ENCODE measurements around the gene CHCHD10.

Gene CHCHD10

GRCh38 chr22:23763954-23764353 is 3.8 kb downstream of the CHCHD10 start:
- H4K8ac ChIP-seq (ENCODE audit: low read depth, low read length) = no peak overlapping the region
- H2AK5ac ChIP-seq (ENCODE audit: low read depth, low read length) = peak overlapping the region; percentile 17
- no peaks in the 10 kb centered on the region for H3K9me3 ChIP-seq (replicated peaks in 1 of 2; ENCODE audit: control insufficient read depth in 2 of 2, insufficient read depth in 1 of 2, low read depth in 1 of 2, low read length in 2 of 2)
- H2BK12ac ChIP-seq (ENCODE audit: low read length) = no peak overlapping the region
- H3K27ac ChIP-seq (replicated peaks; ENCODE audit: low read length) = no peak overlapping the region
- no peak overlapping the region for H2BK5ac ChIP-seq (ENCODE audit: low read length)
- no peak overlapping the region for H3K23ac ChIP-seq (ENCODE audit: low read depth, low read length, poor library complexity)
- WGBS, 2 donors (ENCODE audit: extremely low coverage in 2 of 2, insufficient read length in 2 of 2, insufficient replicate concordance in 1 of 2) = no CpG with 5 or more reads among the region's 7 CpGs
- H4K91ac ChIP-seq (ENCODE audit: low read depth, low read length, poor library complexity) = no peak overlapping the region
- no peaks in the 10 kb centered on the region for H3K79me1 ChIP-seq (ENCODE audit: low read depth, low read length)
- H2AFZ ChIP-seq (ENCODE audit: low read length) = no peak overlapping the region
- DNase-seq (ENCODE audit: low spot score) = no peak
- H3K18ac ChIP-seq (ENCODE audit: low read length) = peak overlapping the region; percentile 22
- no peak overlapping the region for H3K4ac ChIP-seq (ENCODE audit: low read length)
- no peak overlapping the region for H2BK15ac ChIP-seq (ENCODE audit: low read length)
- H3K27me3 ChIP-seq (ENCODE audit: control insufficient read depth in 3 of 3, insufficient read depth in 3 of 3, low read depth in 1 of 3, low read length in 3 of 3) = peaks cover 0 to under 1% (median 0%) of the 10 kb centered on the region in 3 experiments
- no peak overlapping the region for H3K4me3 ChIP-seq (ENCODE audit: low read length in 2 of 2)
- H3K9ac ChIP-seq (ENCODE audit: low read depth, low read length, poor library complexity) = no peak overlapping the region
- H2BK120ac ChIP-seq (ENCODE audit: low read depth, low read length) = no peak overlapping the region
- H3K4me1 ChIP-seq (ENCODE audit: control insufficient read depth in 2 of 2, insufficient read depth in 1 of 2, low read depth in 1 of 2, low read length in 2 of 2) = peaks cover 13 to 22% of the 10 kb centered on the region in 2 donors
- H3K14ac ChIP-seq (ENCODE audit: low read length) = peak overlapping the region; percentile 21
- peaks cover 0 to 13% of the 10 kb centered on the region in 2 donors for H3K36me3 ChIP-seq (replicated peaks in 1 of 2; ENCODE audit: control insufficient read depth in 2 of 2, insufficient read depth in 2 of 2, low read length in 2 of 2)
- H3K4me2 ChIP-seq (ENCODE audit: insufficient read depth, low read length, poor library complexity, severe bottlenecking) = peak overlapping the region; percentile 19

- peaks cover 13 to 22% of the 10 kb centered on the region in 2 donors for H3K4me1 ChIP-seq (ENCODE audit: control insufficient read depth in 2 of 2, insufficient read depth in 1 of 2, low read depth in 1 of 2, low read length in 2 of 2)
- H3K4me3 ChIP-seq (ENCODE audit: low read length in 2 of 2) = no peak overlapping the region
- WGBS, 2 donors (ENCODE audit: extremely low coverage in 2 of 2, insufficient read length in 2 of 2, insufficient replicate concordance in 1 of 2) = no CpG with 5 or more reads among the region's 17 CpGs
- no peak overlapping the region for H3K9ac ChIP-seq (ENCODE audit: low read depth, low read length, poor library complexity)
- H2BK12ac ChIP-seq (ENCODE audit: low read length) = no peak overlapping the region
- no peaks in the 10 kb centered on the region for H3K9me3 ChIP-seq (replicated peaks in 1 of 2; ENCODE audit: control insufficient read depth in 2 of 2, insufficient read depth in 1 of 2, low read depth in 1 of 2, low read length in 2 of 2)
- no peak overlapping the region for H3K4ac ChIP-seq (ENCODE audit: low read length)
- DNase-seq (ENCODE audit: low spot score) = no peak
- H2BK5ac ChIP-seq (ENCODE audit: low read length) = no peak overlapping the region
- H3K4me2 ChIP-seq (ENCODE audit: insufficient read depth, low read length, poor library complexity, severe bottlenecking) = peak overlapping the region; percentile 19
- H3K23ac ChIP-seq (ENCODE audit: low read depth, low read length, poor library complexity) = no peak overlapping the region
- H2AFZ ChIP-seq (ENCODE audit: low read length) = no peak overlapping the region
- no peak overlapping the region for H4K8ac ChIP-seq (ENCODE audit: low read depth, low read length)
- no peak overlapping the region for H2BK120ac ChIP-seq (ENCODE audit: low read depth, low read length)
- no peaks in the 10 kb centered on the region for H3K79me1 ChIP-seq (ENCODE audit: low read depth, low read length)
- H4K91ac ChIP-seq (ENCODE audit: low read depth, low read length, poor library complexity) = no peak overlapping the region
- peak overlapping the region; percentile 44 for H3K18ac ChIP-seq (ENCODE audit: low read length)
- no peak overlapping the region for H3K14ac ChIP-seq (ENCODE audit: low read length)
- peak overlapping the region; percentile 28 for H2BK15ac ChIP-seq (ENCODE audit: low read length)
- no peaks in the 10 kb centered on the region for H3K27me3 ChIP-seq (ENCODE audit: control insufficient read depth in 3 of 3, insufficient read depth in 3 of 3, low read depth in 1 of 3, low read length in 3 of 3)
- H3K36me3 ChIP-seq (replicated peaks in 1 of 2; ENCODE audit: control insufficient read depth in 2 of 2, insufficient read depth in 2 of 2, low read length in 2 of 2) = peaks cover 0 to 13% of the 10 kb centered on the region in 2 donors
- peak overlapping the region; percentile 71 for H2AK5ac ChIP-seq (ENCODE audit: low read depth, low read length)
- H3K27ac ChIP-seq (replicated peaks; ENCODE audit: low read length) = no peak overlapping the region
Measured at GRCh38 chr22:23763579-23763945, 4.2 kb downstream of the CHCHD10 start.

GRCh38 chr22:23762842-23763578 is 4.8 kb downstream of the CHCHD10 start, which contains the start of gene C22orf15:
TSS of gene C22orf15 (plus strand) at chr22:23762990. CDS start at chr22:23763307, 317 bp downstream.
- H3K14ac ChIP-seq (ENCODE audit: low read length) = peak within 1 kb of the TSS; percentile 77
- no peak within 1 kb of the TSS for H3K9ac ChIP-seq (ENCODE audit: low read depth, low read length, poor library complexity)
- peak within 1 kb of the TSS; percentile 2 for H2BK5ac ChIP-seq (ENCODE audit: low read length)
- peak within 1 kb of the TSS; percentile 28 for H2BK15ac ChIP-seq (ENCODE audit: low read length)
- peaks cover 0 to 13% of the 10 kb centered on the region in 2 donors for H3K36me3 ChIP-seq (replicated peaks in 1 of 2; ENCODE audit: control insufficient read depth in 2 of 2, insufficient read depth in 2 of 2, low read length in 2 of 2)
- H3K4me1 ChIP-seq (ENCODE audit: control insufficient read depth in 2 of 2, insufficient read depth in 1 of 2, low read depth in 1 of 2, low read length in 2 of 2) = peaks cover 13 to 22% of the 10 kb centered on the region in 2 donors
- no peaks in the 10 kb centered on the region for H3K27me3 ChIP-seq (ENCODE audit: control insufficient read depth in 3 of 3, insufficient read depth in 3 of 3, low read depth in 1 of 3, low read length in 3 of 3)
- H3K79me1 ChIP-seq (ENCODE audit: low read depth, low read length) = no peaks in the 10 kb centered on the region
- WGBS, 2 donors (ENCODE audit: extremely low coverage in 2 of 2, insufficient read length in 2 of 2, insufficient replicate concordance in 1 of 2) = no CpG with 5 or more reads among the region's 23 CpGs
- H2BK12ac ChIP-seq (ENCODE audit: low read length) = peak within 1 kb of the TSS; percentile 53
- H4K8ac ChIP-seq (ENCODE audit: low read depth, low read length) = no peak within 1 kb of the TSS
- H3K4me2 ChIP-seq (ENCODE audit: insufficient read depth, low read length, poor library complexity, severe bottlenecking) = peak within 1 kb of the TSS; percentile 19
- H3K23ac ChIP-seq (ENCODE audit: low read depth, low read length, poor library complexity) = peak within 1 kb of the TSS; percentile 11
- H3K4me3 ChIP-seq (ENCODE audit: low read length in 2 of 2) = no peak within 1 kb of the TSS
- H3K27ac ChIP-seq (replicated peaks; ENCODE audit: low read length) = peak within 1 kb of the TSS; percentile 47
- no peaks in the 10 kb centered on the region for H3K9me3 ChIP-seq (replicated peaks in 1 of 2; ENCODE audit: control insufficient read depth in 2 of 2, insufficient read depth in 1 of 2, low read depth in 1 of 2, low read length in 2 of 2)
- peak within 1 kb of the TSS; percentile 71 for H2AK5ac ChIP-seq (ENCODE audit: low read depth, low read length)
- no peak within 1 kb of the TSS for H2BK120ac ChIP-seq (ENCODE audit: low read depth, low read length)
- no peak within 1 kb of the TSS for H4K91ac ChIP-seq (ENCODE audit: low read depth, low read length, poor library complexity)
- DNase-seq (ENCODE audit: low spot score) = no peak
- peak within 1 kb of the TSS; percentile 44 for H3K18ac ChIP-seq (ENCODE audit: low read length)
- H3K4ac ChIP-seq (ENCODE audit: low read length) = no peak within 1 kb of the TSS
- peak within 1 kb of the TSS; percentile 75 for H2AFZ ChIP-seq (ENCODE audit: low read length)

GRCh38 chr22:23760056-23760455 is 7.7 kb downstream of the CHCHD10 start:
- H3K4ac ChIP-seq (ENCODE audit: low read length) = no peak overlapping the region
- no peak overlapping the region for H2BK12ac ChIP-seq (ENCODE audit: low read length)
- H3K4me3 ChIP-seq (ENCODE audit: low read length in 2 of 2) = no peak overlapping the region
- WGBS, 2 donors (ENCODE audit: extremely low coverage in 2 of 2, insufficient read length in 2 of 2, insufficient replicate concordance in 1 of 2) = no CpG with 5 or more reads among the region's 6 CpGs
- no peak overlapping the region for H3K18ac ChIP-seq (ENCODE audit: low read length)
- H3K4me2 ChIP-seq (ENCODE audit: insufficient read depth, low read length, poor library complexity, severe bottlenecking) = no peak overlapping the region
- no peak overlapping the region for H2BK5ac ChIP-seq (ENCODE audit: low read length)
- H3K9me3 ChIP-seq (replicated peaks in 1 of 2; ENCODE audit: control insufficient read depth in 2 of 2, insufficient read depth in 1 of 2, low read depth in 1 of 2, low read length in 2 of 2) = no peaks in the 10 kb centered on the region
- H3K23ac ChIP-seq (ENCODE audit: low read depth, low read length, poor library complexity) = peak overlapping the region; percentile 25
- peaks cover 9 to 17% of the 10 kb centered on the region in 2 donors for H3K4me1 ChIP-seq (ENCODE audit: control insufficient read depth in 2 of 2, insufficient read depth in 1 of 2, low read depth in 1 of 2, low read length in 2 of 2)
- no peak for DNase-seq (ENCODE audit: low spot score)
- H2BK15ac ChIP-seq (ENCODE audit: low read length) = no peak overlapping the region
- no peaks in the 10 kb centered on the region for H3K27me3 ChIP-seq (ENCODE audit: control insufficient read depth in 3 of 3, insufficient read depth in 3 of 3, low read depth in 1 of 3, low read length in 3 of 3)
- H3K9ac ChIP-seq (ENCODE audit: low read depth, low read length, poor library complexity) = peak overlapping the region; percentile 30
- H3K79me1 ChIP-seq (ENCODE audit: low read depth, low read length) = no peaks in the 10 kb centered on the region
- peaks cover 0 to 3% of the 10 kb centered on the region in 2 donors for H3K36me3 ChIP-seq (replicated peaks in 1 of 2; ENCODE audit: control insufficient read depth in 2 of 2, insufficient read depth in 2 of 2, low read length in 2 of 2)
- H4K91ac ChIP-seq (ENCODE audit: low read depth, low read length, poor library complexity) = no peak overlapping the region
- H2AK5ac ChIP-seq (ENCODE audit: low read depth, low read length) = no peak overlapping the region
- no peak overlapping the region for H3K14ac ChIP-seq (ENCODE audit: low read length)
- H2BK120ac ChIP-seq (ENCODE audit: low read depth, low read length) = no peak overlapping the region
- no peak overlapping the region for H3K27ac ChIP-seq (replicated peaks; ENCODE audit: low read length)
- H4K8ac ChIP-seq (ENCODE audit: low read depth, low read length) = no peak overlapping the region
- no peak overlapping the region for H2AFZ ChIP-seq (ENCODE audit: low read length)
